ENCODE data around the gene ARHGAP6. TPM values are rescaled to one million over a fixed set of nuclear protein-coding genes. Genes with fewer than 3 reads are reported as not detected.

Gene ARHGAP6
- total and polyA plus RNA-seq, 8 donors: 2.2 to 26.4 (median 8.7) TPM

- no peaks in the 10 kb centered on the region for H3K36me3 ChIP-seq
- DNase-seq: no peak
- H3K27me3 ChIP-seq: no peaks in the 10 kb centered on the region
- peaks cover 0 to 5% (median 0%) of the 10 kb centered on the region in 4 donors for H3K9me3 ChIP-seq
- H3K4me3 ChIP-seq: no peak overlapping the region
- TF ChIP-seq, protein P1, sequence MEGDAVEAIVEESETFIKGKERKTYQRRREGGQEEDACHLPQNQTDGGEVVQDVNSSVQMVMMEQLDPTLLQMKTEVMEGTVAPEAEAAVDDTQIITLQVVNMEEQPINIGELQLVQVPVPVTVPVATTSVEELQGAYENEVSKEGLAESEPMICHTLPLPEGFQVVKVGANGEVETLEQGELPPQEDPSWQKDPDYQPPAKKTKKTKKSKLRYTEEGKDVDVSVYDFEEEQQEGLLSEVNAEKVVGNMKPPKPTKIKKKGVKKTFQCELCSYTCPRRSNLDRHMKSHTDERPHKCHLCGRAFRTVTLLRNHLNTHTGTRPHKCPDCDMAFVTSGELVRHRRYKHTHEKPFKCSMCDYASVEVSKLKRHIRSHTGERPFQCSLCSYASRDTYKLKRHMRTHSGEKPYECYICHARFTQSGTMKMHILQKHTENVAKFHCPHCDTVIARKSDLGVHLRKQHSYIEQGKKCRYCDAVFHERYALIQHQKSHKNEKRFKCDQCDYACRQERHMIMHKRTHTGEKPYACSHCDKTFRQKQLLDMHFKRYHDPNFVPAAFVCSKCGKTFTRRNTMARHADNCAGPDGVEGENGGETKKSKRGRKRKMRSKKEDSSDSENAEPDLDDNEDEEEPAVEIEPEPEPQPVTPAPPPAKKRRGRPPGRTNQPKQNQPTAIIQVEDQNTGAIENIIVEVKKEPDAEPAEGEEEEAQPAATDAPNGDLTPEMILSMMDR (IDR thresholded peaks at IDR 0.05): no peak
- no peak for TF ChIP-seq EP300 (IDR thresholded peaks at IDR 0.05)
- TF ChIP-seq POLR2A (IDR thresholded peaks at IDR 0.05): no peak
- no peak for TF ChIP-seq POLR2AphosphoS5 (IDR thresholded peaks at IDR 0.05)
- intact Hi-C loops (cut with DNase I; ENCODE audit: low total_unique reads): no loop called here
- WGBS, 5 donors: 58 to 71% (median 67%) methylated on average over 1 of the region's 1 CpG
- no peaks in the 10 kb centered on the region for H3K4me1 ChIP-seq
- no peak overlapping the region for H3K27ac ChIP-seq
These were observed 54.6 kb downstream of the ARHGAP6 start for GRCh38 chrX:11611161-11611560.

- H3K36me3 ChIP-seq: no peaks in the 10 kb centered on the region
- DNase-seq: no peak
- no peaks in the 10 kb centered on the region for H3K4me1 ChIP-seq
- H3K27ac ChIP-seq: no peak overlapping the region
- no peaks in the 10 kb centered on the region for H3K27me3 ChIP-seq
- intact Hi-C loops (cut with DNase I; ENCODE audit: low total_unique reads): no loop called here
- H3K4me3 ChIP-seq: no peak overlapping the region
- WGBS, 5 donors: 64 to 100% (median 79%) methylated on average over 2 of the region's 2 CpGs
- TF ChIP-seq, protein P1 (IDR thresholded peaks at IDR 0.05): no peak
- TF ChIP-seq POLR2AphosphoS5 (IDR thresholded peaks at IDR 0.05) (no peak), POLR2A (IDR thresholded peaks at IDR 0.05) (no peak), EP300 (IDR thresholded peaks at IDR 0.05) (no peak)
- H3K9me3 ChIP-seq: no peaks in the 10 kb centered on the region
These were observed 56.6 kb downstream of the ARHGAP6 start for GRCh38 chrX:11609109-11609508.

GRCh38 chrX:11606408-11606807 is 59.3 kb downstream of the ARHGAP6 start:
- H3K27ac ChIP-seq: no peak overlapping the region
- no peaks in the 10 kb centered on the region for H3K4me1 ChIP-seq
- intact Hi-C loops (cut with DNase I; ENCODE audit: low total_unique reads): no loop called here
- no peaks in the 10 kb centered on the region for H3K9me3 ChIP-seq
- TF ChIP-seq POLR2A (IDR thresholded peaks at IDR 0.05): no peak
- TF ChIP-seq EP300 (IDR thresholded peaks at IDR 0.05): no peak
- TF ChIP-seq, protein P1 (IDR thresholded peaks at IDR 0.05): no peak
- no peak for TF ChIP-seq POLR2AphosphoS5 (IDR thresholded peaks at IDR 0.05)
- no peaks in the 10 kb centered on the region for H3K36me3 ChIP-seq
- H3K27me3 ChIP-seq: no peaks in the 10 kb centered on the region
- H3K4me3 ChIP-seq: no peak overlapping the region
- DNase-seq: no peak

DNA sequence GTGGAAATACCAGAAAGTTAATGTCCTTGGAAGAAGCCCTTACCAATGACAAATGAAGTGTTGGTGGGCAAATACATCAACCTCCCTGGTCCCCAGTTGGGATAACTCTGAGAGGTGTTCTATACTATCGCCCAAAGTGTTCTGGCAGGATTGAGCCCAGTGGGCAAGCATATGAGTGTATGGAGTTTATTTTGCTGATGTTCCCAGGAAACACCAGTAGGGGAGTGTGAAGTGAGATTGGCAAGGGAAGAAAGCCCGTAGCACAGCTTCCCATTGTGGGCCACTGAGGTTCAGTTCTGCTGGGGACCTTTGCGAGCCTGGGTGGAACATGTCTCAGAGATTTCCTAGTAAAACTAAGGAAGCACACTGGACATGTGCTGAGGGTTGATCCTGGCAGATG is 65.1 kb downstream of the ARHGAP6 start:
- intact Hi-C loops (cut with DNase I; ENCODE audit: low total_unique reads): no loop called here
- TF ChIP-seq EP300 (IDR thresholded peaks at IDR 0.05) (no peak), POLR2A (IDR thresholded peaks at IDR 0.05) (no peak), POLR2AphosphoS5 (IDR thresholded peaks at IDR 0.05) (no peak)
- TF ChIP-seq, protein P1 (IDR thresholded peaks at IDR 0.05): no peak
- Histone ChIP-seq H3K27me3 (peaks cover 0 to 6% (median 0%) of the 10 kb centered on the region in 3 donors), H3K9me3 (no peaks in the 10 kb centered on the region), H3K4me1 (no peaks in the 10 kb centered on the region), H3K36me3 (no peaks in the 10 kb centered on the region), H3K4me3 (no peak overlapping the region), H3K27ac (no peak overlapping the region)
- DNase-seq: no peak
- 57 to 100% (median 75%) methylated on average over 3 of the region's 3 CpGs for WGBS, 5 donors
